Mesendoderm (in vitro differentiated cells): ENCODE measurements around the gene CARMIL1.

ENCODE experiments used
- DNase-seq: peaks from one replicate; pipeline ENCODE4 v3.0.0; 2013
- H2AK5ac ChIP-seq: 2 replicates; pipeline ENCODE4 v1.6.1; 2013; ENCODE audit warnings: low read length, inconsistent platforms
- H2BK120ac ChIP-seq: 2 replicates; pipeline ENCODE4 v1.6.1; 2013; ENCODE audit warnings: low read depth, mild to moderate bottlenecking, low read length, moderate library complexity, mixed read lengths
- H2BK15ac ChIP-seq: replicated peaks from 2 replicates; pipeline ENCODE4 v1.6.1; 2013; ENCODE audit warnings: low read depth, mild to moderate bottlenecking, moderate library complexity
- H2BK5ac ChIP-seq: 2 replicates; pipeline ENCODE4 v1.6.1; 2013; ENCODE audit warnings: low read length, inconsistent platforms
- H3K18ac ChIP-seq: 2 replicates; pipeline ENCODE4 v1.6.1; 2013; ENCODE audit warnings: mild to moderate bottlenecking, low read length, mixed read lengths
- H3K23ac ChIP-seq: one replicate; pipeline ENCODE4 v1.6.1; 2013; ENCODE audit warnings: low read length
- H3K27ac ChIP-seq: 2 replicates; pipeline ENCODE4 v1.5.1; 2013; ENCODE audit warnings: low read depth, mild to moderate bottlenecking, inconsistent platforms, low read length, moderate library complexity
- H3K27me3 ChIP-seq: 2 replicates; pipeline ENCODE4 v1.6.1; 2013; ENCODE audit warnings: low read length, control low read depth, mild to moderate bottlenecking, inconsistent platforms; ENCODE audit not compliant: insufficient read depth, poor library complexity
- H3K36me3 ChIP-seq: 2 replicates; pipeline ENCODE4 v1.6.1; 2013; ENCODE audit warnings: low read length, inconsistent platforms; ENCODE audit not compliant: control insufficient read depth, insufficient read depth
- H3K4ac ChIP-seq: one replicate; pipeline ENCODE4 v1.6.1; 2013; ENCODE audit warnings: low read depth, mild to moderate bottlenecking, low read length, moderate library complexity
- H3K4me1 ChIP-seq: 2 replicates; pipeline ENCODE4 v1.6.1; 2013; ENCODE audit warnings: low read depth, low read length, inconsistent platforms; ENCODE audit not compliant: control insufficient read depth
- H3K4me2 ChIP-seq: 2 replicates; pipeline ENCODE4 v1.6.1; 2013; ENCODE audit warnings: low read length
- H3K4me3 ChIP-seq: 2 replicates; pipeline ENCODE4 v1.5.1; 2013; ENCODE audit warnings: mild to moderate bottlenecking, low read length
- H3K56ac ChIP-seq: one replicate; pipeline ENCODE4 v1.6.1; 2013; ENCODE audit warnings: low read length
- H3K79me1 ChIP-seq: 2 replicates; pipeline ENCODE4 v1.6.1; 2013; ENCODE audit warnings: low read length, inconsistent platforms
- H3K79me2 ChIP-seq: 2 replicates; pipeline ENCODE4 v1.6.1; 2013; ENCODE audit warnings: mild to moderate bottlenecking, low read length; ENCODE audit not compliant: control insufficient read depth, insufficient read depth
- H3K9ac ChIP-seq: 2 replicates; pipeline ENCODE4 v1.6.1; 2013; ENCODE audit warnings: low read length, inconsistent platforms
- H4K5ac ChIP-seq: one replicate; pipeline ENCODE4 v1.6.1; 2013; ENCODE audit warnings: low read length
- H4K8ac ChIP-seq: one replicate; pipeline ENCODE4 v1.6.1; 2013; ENCODE audit warnings: low read depth, mild to moderate bottlenecking, control low read depth, low read length, moderate library complexity
- WGBS: extraction: QIAGEN DNeasy Blood & Tissue Kit; methylation state at CpG from one replicate; pipeline ENCODE4 v1.1.7; 2013; ENCODE audit warnings: low lambda C conversion rate, missing lambda C conversion rate; ENCODE audit not compliant: insufficient coverage; ENCODE audit errors: extremely low coverage; 5-methylcytosine and 5-hydroxymethylcytosine counted together

CARMIL1 gene

GRCh38 chr6:25612666-25613065, 333.5 kb downstream of the CARMIL1 start:
- Histone ChIP-seq H3K36me3 (no peaks in the 10 kb centered on the region), H3K18ac (no peak overlapping the region), H3K4me2 (no peak overlapping the region), H3K23ac (no peak overlapping the region), H2BK120ac (no peak overlapping the region), H4K8ac (no peak overlapping the region), H3K79me2 (no peaks in the 10 kb centered on the region), H3K27me3 (no peaks in the 10 kb centered on the region), H3K9ac (no peak overlapping the region), H3K79me1 (no peaks in the 10 kb centered on the region), H4K5ac (no peak overlapping the region), H3K27ac (no peak overlapping the region), H2AK5ac (no peak overlapping the region), H3K56ac (no peak overlapping the region), H3K4me1 (no peaks in the 10 kb centered on the region), H3K4me3 (no peak overlapping the region), H3K4ac (no peak overlapping the region), H2BK5ac (no peak overlapping the region), H2BK15ac (no peak overlapping the region)
- no CpG with 5 or more reads among the region's 3 CpGs for WGBS
- DNase-seq = no peak

- Histone ChIP-seq H3K4me1 (no peaks in the 10 kb centered on the region), H2BK5ac (no peak overlapping the region), H3K18ac (no peak overlapping the region), H3K79me2 (no peaks in the 10 kb centered on the region), H3K4me2 (no peak overlapping the region), H3K4ac (no peak overlapping the region), H2BK15ac (no peak overlapping the region), H4K8ac (no peak overlapping the region), H2AK5ac (no peak overlapping the region), H3K4me3 (no peak overlapping the region), H3K23ac (no peak overlapping the region), H3K79me1 (no peaks in the 10 kb centered on the region), H3K9ac (no peak overlapping the region), H3K27me3 (no peaks in the 10 kb centered on the region), H3K36me3 (no peaks in the 10 kb centered on the region), H2BK120ac (no peak overlapping the region), H4K5ac (no peak overlapping the region), H3K27ac (no peak overlapping the region), H3K56ac (no peak overlapping the region)
- no peak for DNase-seq
- WGBS = no CpG with 5 or more reads among the region's 1 CpG
Observed at GRCh38 chr6:25613415-25613814, 334.2 kb downstream of the CARMIL1 start.

GRCh38 chr6:25614052-25614451, 334.9 kb downstream of the CARMIL1 start:
- H2BK120ac ChIP-seq = no peak overlapping the region
- no peak overlapping the region for H3K9ac ChIP-seq
- H3K56ac ChIP-seq = no peak overlapping the region
- H3K4me2 ChIP-seq = no peak overlapping the region
- no peak overlapping the region for H2BK15ac ChIP-seq
- no peaks in the 10 kb centered on the region for H3K36me3 ChIP-seq
- H2AK5ac ChIP-seq = no peak overlapping the region
- no peaks in the 10 kb centered on the region for H3K4me1 ChIP-seq
- H4K8ac ChIP-seq = no peak overlapping the region
- H3K4me3 ChIP-seq = no peak overlapping the region
- no peak overlapping the region for H3K27ac ChIP-seq
- no peak overlapping the region for H3K23ac ChIP-seq
- WGBS = no CpG with 5 or more reads among the region's 4 CpGs
- no peaks in the 10 kb centered on the region for H3K79me1 ChIP-seq
- no peak for DNase-seq
- H4K5ac ChIP-seq = no peak overlapping the region
- H3K27me3 ChIP-seq = no peaks in the 10 kb centered on the region
- H3K18ac ChIP-seq = no peak overlapping the region
- no peak overlapping the region for H3K4ac ChIP-seq
- no peaks in the 10 kb centered on the region for H3K79me2 ChIP-seq
- H2BK5ac ChIP-seq = no peak overlapping the region

DNA sequence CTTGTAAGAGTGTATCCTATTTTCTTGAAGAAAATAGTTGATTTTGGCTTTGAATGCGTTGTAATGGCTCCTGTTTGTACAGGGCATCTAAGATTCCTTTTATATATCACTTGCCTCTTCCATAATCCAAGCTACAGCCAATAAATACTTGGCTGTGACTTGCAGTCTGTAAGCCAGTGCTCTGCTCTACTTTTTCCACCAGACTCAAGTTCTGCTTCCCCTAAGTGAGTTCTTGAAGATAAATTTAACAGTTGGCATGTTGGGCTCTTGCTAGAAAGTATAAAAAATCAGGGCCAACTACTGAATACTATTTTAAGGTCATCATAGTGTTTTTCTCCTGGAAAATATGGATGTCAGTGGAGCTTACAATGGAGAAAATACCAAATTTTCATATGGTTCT, 336.3 kb downstream of the CARMIL1 start:
- Histone ChIP-seq H4K8ac (no peak overlapping the region), H2BK15ac (no peak overlapping the region), H3K36me3 (no peaks in the 10 kb centered on the region), H3K18ac (no peak overlapping the region), H3K79me1 (no peaks in the 10 kb centered on the region), H3K4me3 (no peak overlapping the region), H4K5ac (no peak overlapping the region), H2AK5ac (no peak overlapping the region), H3K79me2 (no peaks in the 10 kb centered on the region), H3K27me3 (no peaks in the 10 kb centered on the region), H3K56ac (no peak overlapping the region), H3K4ac (no peak overlapping the region), H3K27ac (no peak overlapping the region), H3K9ac (no peak overlapping the region), H2BK120ac (no peak overlapping the region), H2BK5ac (no peak overlapping the region), H3K23ac (no peak overlapping the region), H3K4me2 (no peak overlapping the region), H3K4me1 (no peaks in the 10 kb centered on the region)
- no peak for DNase-seq
- no CpG with 5 or more reads among the region's 1 CpG for WGBS

DNA sequence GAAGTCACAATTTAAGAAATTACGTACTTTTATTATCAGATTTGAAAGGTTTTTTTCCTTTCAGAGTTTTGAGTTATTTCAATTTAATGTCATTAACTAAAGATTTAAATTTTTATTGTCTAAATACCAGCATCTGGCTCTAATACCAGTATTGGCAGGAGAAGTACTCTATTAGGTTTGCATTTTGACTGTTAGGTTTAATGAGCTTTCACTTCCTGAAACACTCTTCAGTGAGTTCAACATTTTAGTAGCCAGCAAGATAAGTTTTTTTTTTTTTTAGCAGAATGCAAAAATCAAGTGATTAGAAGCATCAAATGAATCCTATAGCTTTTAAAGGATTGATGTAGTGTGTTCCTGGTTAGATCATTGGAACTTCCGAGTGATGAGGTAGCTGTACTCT, 338.8 kb downstream of the CARMIL1 start:
- H3K18ac ChIP-seq = no peak overlapping the region
- no peaks in the 10 kb centered on the region for H3K36me3 ChIP-seq
- H3K27me3 ChIP-seq = no peaks in the 10 kb centered on the region
- no peak overlapping the region for H3K9ac ChIP-seq
- no peak overlapping the region for H3K4me2 ChIP-seq
- no peak overlapping the region for H3K27ac ChIP-seq
- DNase-seq = no peak
- H4K5ac ChIP-seq = no peak overlapping the region
- no peak overlapping the region for H3K4ac ChIP-seq
- H3K23ac ChIP-seq = no peak overlapping the region
- no peaks in the 10 kb centered on the region for H3K79me1 ChIP-seq
- WGBS = no CpG with 5 or more reads among the region's 2 CpGs
- no peak overlapping the region for H3K56ac ChIP-seq
- no peaks in the 10 kb centered on the region for H3K79me2 ChIP-seq
- H2BK120ac ChIP-seq = no peak overlapping the region
- no peak overlapping the region for H2BK5ac ChIP-seq
- H2BK15ac ChIP-seq = no peak overlapping the region
- H2AK5ac ChIP-seq = no peak overlapping the region
- H4K8ac ChIP-seq = no peak overlapping the region
- H3K4me3 ChIP-seq = no peak overlapping the region
- H3K4me1 ChIP-seq = no peaks in the 10 kb centered on the region

- no peak overlapping the region for H3K4me3 ChIP-seq
- H2BK5ac ChIP-seq = no peak overlapping the region
- H3K79me1 ChIP-seq = no peaks in the 10 kb centered on the region
- H2BK120ac ChIP-seq = no peak overlapping the region
- H3K4ac ChIP-seq = no peak overlapping the region
- WGBS = no CpG with 5 or more reads among the region's 4 CpGs
- H3K4me1 ChIP-seq = no peaks in the 10 kb centered on the region
- H2BK15ac ChIP-seq = no peak overlapping the region
- H4K5ac ChIP-seq = no peak overlapping the region
- H2AK5ac ChIP-seq = no peak overlapping the region
- no peak overlapping the region for H4K8ac ChIP-seq
- DNase-seq = no peak
- H3K23ac ChIP-seq = no peak overlapping the region
- no peak overlapping the region for H3K56ac ChIP-seq
- H3K18ac ChIP-seq = no peak overlapping the region
- H3K79me2 ChIP-seq = no peaks in the 10 kb centered on the region
- H3K4me2 ChIP-seq = no peak overlapping the region
- no peak overlapping the region for H3K9ac ChIP-seq
- no peaks in the 10 kb centered on the region for H3K27me3 ChIP-seq
- no peak overlapping the region for H3K27ac ChIP-seq
- no peaks in the 10 kb centered on the region for H3K36me3 ChIP-seq
Observed at GRCh38 chr6:25619217-25619616, 340.0 kb downstream of the CARMIL1 start.
